Retinal pigment epithelial cell (primary cell): ENCODE measurements around the gene ZNF593OS.

ENCODE experiments used
- DNase-seq: peaks from one replicate; pipeline ENCODE4 v3.0.0-alpha.2; 2010; ENCODE audit warnings: low read depth
- H3K4me3 ChIP-seq: 2 replicates; pipeline ENCODE4 v1.5.1; 2011; ENCODE audit warnings: mild to moderate bottlenecking, low read length, control low read depth, moderate library complexity
- CTCF ChIP-seq: conservative IDR thresholded peaks from 2 replicates; pipeline ENCODE4 v1.5.1; 2011; ENCODE audit warnings: low read depth, low read length, control low read depth, inconsistent platforms

The ZNF593OS gene

GRCh38 chr1:26158908-26159742 lies 12.5 kb downstream of the ZNF593OS start, which contains the start of gene FAM110D:
FAM110D (plus strand) TSS chr1:26159079; CDS start chr1:26161292, 2,213 bp downstream.
- no peak for TF ChIP-seq CTCF
- no peak for DNase-seq
- no peak within 1 kb of the TSS for H3K4me3 ChIP-seq

- H3K4me3 ChIP-seq: no peak overlapping the region
- no peak for TF ChIP-seq CTCF
- DNase-seq: no peak
Measured at GRCh38 chr1:26158271-26158907, 13.2 kb downstream of the ZNF593OS start.

- no peak overlapping the region for H3K4me3 ChIP-seq
- TF ChIP-seq CTCF: no peak
- DNase-seq: no peak
Measured at GRCh38 chr1:26156285-26157038, 15.2 kb downstream of the ZNF593OS start.

DNA sequence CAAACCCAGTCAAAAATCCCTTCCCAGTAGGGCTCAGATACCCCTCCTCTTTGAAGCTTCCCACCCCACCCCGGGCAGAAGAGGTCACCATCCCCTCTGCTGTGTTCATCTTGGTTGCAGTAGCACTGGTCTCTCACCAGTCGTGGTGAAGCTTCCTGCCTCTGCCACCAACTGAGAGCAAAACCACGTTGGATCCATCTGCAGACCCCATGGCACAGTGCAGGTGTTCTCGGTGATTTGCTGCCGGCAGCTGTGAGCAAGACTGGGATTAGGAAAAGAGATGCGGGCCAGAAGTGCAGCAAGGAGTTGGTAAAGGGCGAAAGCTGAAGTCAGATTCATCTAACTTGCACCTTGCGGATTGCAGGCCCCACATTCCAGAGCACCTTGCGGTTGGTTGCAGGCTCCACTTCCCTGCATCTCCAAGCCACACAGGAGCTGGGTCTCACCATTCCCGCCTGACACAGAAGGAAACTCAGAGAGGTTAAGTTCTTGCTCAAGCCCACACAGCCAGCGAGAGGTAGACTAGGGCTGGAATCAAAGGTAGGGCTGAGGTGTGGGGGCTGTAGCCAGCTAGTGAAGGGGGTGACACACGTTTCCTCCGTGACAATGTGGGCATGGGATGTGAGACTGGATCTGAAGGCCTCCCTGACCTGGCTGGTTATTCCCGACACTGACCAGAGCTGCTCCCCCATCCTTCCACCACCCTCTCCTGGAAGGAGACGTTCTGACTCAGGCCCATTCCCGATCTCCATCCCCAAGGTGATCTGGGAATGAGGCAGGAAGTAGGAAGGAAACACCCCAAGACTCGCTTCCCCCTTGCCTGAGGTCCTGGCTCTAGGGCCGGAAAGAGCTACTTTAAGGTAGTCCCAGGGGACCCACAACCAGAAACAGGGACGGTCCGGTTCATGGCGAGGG lies 16.0 kb downstream of the ZNF593OS start:
- TF ChIP-seq CTCF: no peak
- DNase-seq: no peak

GRCh38 chr1:26154750-26155149 lies 16.9 kb downstream of the ZNF593OS start:
- TF ChIP-seq CTCF: no peak
- H3K4me3 ChIP-seq: no peak overlapping the region

More for the DNA sequence above, 16.0 kb downstream of the ZNF593OS start:
- H3K4me3 ChIP-seq: no peak overlapping the region

DNA sequence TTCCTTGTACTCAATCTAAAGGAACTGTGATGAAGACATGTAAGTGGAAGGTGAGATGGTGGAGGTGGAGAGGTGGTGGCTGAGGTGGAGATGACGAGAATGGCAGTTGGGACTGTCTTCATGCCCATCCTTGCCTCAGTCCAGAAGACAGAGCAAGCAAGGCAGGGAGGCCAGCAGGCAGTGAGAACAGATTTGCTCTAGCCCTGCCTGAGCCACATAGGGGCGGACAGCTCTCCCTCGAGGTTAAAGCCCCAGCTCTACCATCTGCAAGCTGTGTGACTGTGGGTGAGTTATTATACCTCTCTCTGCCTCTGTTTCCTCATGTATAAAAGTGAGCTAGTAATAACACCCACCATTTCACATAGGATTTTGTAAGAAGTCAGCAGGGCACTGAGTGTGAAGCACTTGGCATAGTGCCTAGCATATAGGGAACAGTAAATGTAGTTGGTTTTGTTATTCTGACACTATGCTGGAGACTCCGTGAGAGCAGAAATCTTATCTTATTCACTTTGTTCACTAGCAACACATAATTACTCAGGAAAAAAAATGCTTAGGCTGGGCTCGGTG lies 17.6 kb downstream of the ZNF593OS start:
- no peak for TF ChIP-seq CTCF
- H3K4me3 ChIP-seq: no peak overlapping the region
- DNase-seq: no peak

More at GRCh38 chr1:26154750-26155149, 16.9 kb downstream of the ZNF593OS start:
- no peak for DNase-seq
